Measurements from ENCODE around the gene LIMS2. TPM values are rescaled to one million over a fixed set of nuclear protein-coding genes. Genes with fewer than 3 reads are reported as not detected.

LIMS2 gene
- total RNA-seq, 1 donor from 2014 or later, result 44.2 TPM

GRCh38 chr2:127605691-127606263 lies 69.6 kb downstream of the LIMS2 start:
- H3K27ac ChIP-seq, result no peak overlapping the region
- H3K4me1 ChIP-seq, result no peaks in the 10 kb centered on the region
- no peaks in the 10 kb centered on the region for H3K36me3 ChIP-seq
- TF ChIP-seq POLR2A (IDR thresholded peaks at IDR 0.05) (no peak), POLR2AphosphoS5 (IDR thresholded peaks at IDR 0.05; ENCODE audit: insufficient read depth in 1 of 2, low read depth in 1 of 2) (no peak), CTCF (IDR thresholded peaks at IDR 0.05) (no peak)
- H3K27me3 ChIP-seq, result no peaks in the 10 kb centered on the region
- no peak for DNase-seq (ENCODE audit: extremely low spot score in 2 of 2)
- intact Hi-C loops (cut with DNase I), result loop anchor here (10.0 kb wide), 1 partner anchor 1611 kb away; no protein-coding TSS in a partner anchor
- H3K4me3 ChIP-seq, result no peak overlapping the region
- H3K9me3 ChIP-seq, result no peaks in the 10 kb centered on the region

DNA sequence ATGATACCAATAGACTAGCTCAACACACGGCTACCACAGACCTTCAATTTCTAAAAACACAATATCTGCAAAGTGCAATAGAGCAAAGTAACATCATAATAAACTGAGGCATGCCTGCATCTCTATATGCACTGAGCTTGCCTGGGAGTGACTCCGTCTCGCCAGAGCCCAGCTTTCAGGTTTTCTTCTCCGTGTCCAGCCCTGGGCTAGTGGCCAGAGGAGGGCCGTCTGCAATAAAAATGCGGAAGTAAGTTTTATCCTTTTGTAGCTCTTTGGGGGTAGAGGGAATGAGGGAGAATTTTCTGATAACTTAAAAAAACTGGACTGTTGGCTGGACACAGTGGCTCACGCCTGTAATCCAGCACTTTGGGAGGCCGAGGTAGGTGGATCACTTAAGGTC lies 70.3 kb downstream of the LIMS2 start:
- Histone ChIP-seq H3K36me3 (no peaks in the 10 kb centered on the region), H3K27me3 (no peaks in the 10 kb centered on the region), H3K4me1 (no peaks in the 10 kb centered on the region), H3K9me3 (no peaks in the 10 kb centered on the region), H3K27ac (no peak overlapping the region), H3K4me3 (no peak overlapping the region)
- intact Hi-C loops (cut with DNase I), result loop anchor here (10.0 kb wide), 1 partner anchor 1610 kb away; no protein-coding TSS in a partner anchor
- no peak for DNase-seq (ENCODE audit: extremely low spot score in 2 of 2)
- TF ChIP-seq POLR2AphosphoS5 (IDR thresholded peaks at IDR 0.05; ENCODE audit: insufficient read depth in 1 of 2, low read depth in 1 of 2), result no peak
- no peak for TF ChIP-seq POLR2A (IDR thresholded peaks at IDR 0.05)
- TF ChIP-seq CTCF (IDR thresholded peaks at IDR 0.05), result no peak

DNA sequence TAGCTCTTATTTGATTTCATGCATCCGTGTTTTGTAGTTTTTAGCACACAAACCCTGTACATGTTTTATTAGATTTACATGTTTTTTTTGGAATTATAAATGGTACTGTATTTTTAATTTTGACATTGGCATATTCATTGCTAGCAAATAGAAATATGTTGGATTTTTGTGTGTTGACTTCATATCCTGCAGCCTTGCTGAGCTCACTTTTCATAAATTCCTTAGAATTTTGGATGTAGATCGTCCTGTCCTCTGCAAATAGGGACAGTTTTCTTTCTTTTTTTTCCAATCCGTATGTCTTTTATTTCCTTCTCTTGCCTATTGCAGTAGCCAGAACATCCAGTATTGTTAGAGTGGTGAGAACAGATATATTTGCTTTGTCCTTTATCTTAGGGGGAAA lies 76.1 kb downstream of the LIMS2 start:
- Histone ChIP-seq H3K9me3 (no peaks in the 10 kb centered on the region), H3K4me3 (no peak overlapping the region), H3K27me3 (no peaks in the 10 kb centered on the region), H3K4me1 (no peaks in the 10 kb centered on the region), H3K36me3 (no peaks in the 10 kb centered on the region), H3K27ac (no peak overlapping the region)
- DNase-seq (ENCODE audit: extremely low spot score in 2 of 2), result no peak
- intact Hi-C loops (cut with DNase I), result no loop called here
- TF ChIP-seq CTCF (IDR thresholded peaks at IDR 0.05) (no peak), POLR2AphosphoS5 (IDR thresholded peaks at IDR 0.05; ENCODE audit: insufficient read depth in 1 of 2, low read depth in 1 of 2) (no peak), POLR2A (IDR thresholded peaks at IDR 0.05) (no peak)

GRCh38 chr2:127598711-127599110 lies 76.6 kb downstream of the LIMS2 start:
- Histone ChIP-seq H3K36me3 (no peaks in the 10 kb centered on the region), H3K27me3 (no peaks in the 10 kb centered on the region), H3K27ac (no peak overlapping the region), H3K4me3 (no peak overlapping the region), H3K4me1 (no peaks in the 10 kb centered on the region), H3K9me3 (no peaks in the 10 kb centered on the region)
- no peak for TF ChIP-seq CTCF (IDR thresholded peaks at IDR 0.05)
- DNase-seq (ENCODE audit: extremely low spot score in 2 of 2), result no peak
- intact Hi-C loops (cut with DNase I), result no loop called here

DNA sequence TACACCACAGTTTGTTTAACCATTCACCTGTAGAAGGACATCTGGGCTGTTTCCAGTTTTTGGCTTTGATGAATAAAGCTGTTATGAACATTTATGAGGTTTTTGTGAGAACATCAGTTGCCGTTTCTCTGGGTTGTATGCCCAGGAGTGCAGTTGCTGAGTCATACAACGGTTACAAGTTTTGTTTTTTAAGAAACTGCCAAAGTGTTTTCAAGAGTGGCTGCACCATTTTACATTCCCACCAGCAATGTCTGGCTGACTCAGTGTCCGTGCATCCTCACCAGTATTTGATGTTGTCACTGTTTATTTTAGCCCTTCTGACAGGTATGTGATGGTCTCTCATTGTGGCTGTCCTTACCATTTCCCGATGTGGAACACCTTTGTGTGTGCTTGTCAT lies 77.3 kb downstream of the LIMS2 start:
- Histone ChIP-seq H3K4me3 (no peak overlapping the region), H3K9me3 (no peaks in the 10 kb centered on the region), H3K27ac (no peak overlapping the region), H3K27me3 (no peaks in the 10 kb centered on the region), H3K36me3 (no peaks in the 10 kb centered on the region), H3K4me1 (no peaks in the 10 kb centered on the region)
- intact Hi-C loops (cut with DNase I), result no loop called here
- no peak for DNase-seq (ENCODE audit: extremely low spot score in 2 of 2)
- no peak for TF ChIP-seq POLR2A (IDR thresholded peaks at IDR 0.05)
- TF ChIP-seq POLR2AphosphoS5 (IDR thresholded peaks at IDR 0.05; ENCODE audit: insufficient read depth in 1 of 2, low read depth in 1 of 2), result no peak
- TF ChIP-seq CTCF (IDR thresholded peaks at IDR 0.05), result no peak
